Type B pancreatic cell (in vitro differentiated cells): Measurements from ENCODE around the gene CEP85. TPM values are rescaled to one million over a fixed set of nuclear protein-coding genes. Genes with fewer than 3 reads are reported as not detected.

ENCODE experiments used
- DNase-seq: peaks from one replicate; pipeline ENCODE4 v3.0.0; 2021; ENCODE audit warnings: mixed read lengths; ENCODE audit not compliant: unreplicated experiment; ENCODE audit errors: extremely low spot score
- H3K27ac Mint-ChIP-seq: 2 replicates; pipeline ENCODE4 v1.8.0; 2021; ENCODE audit warnings: mild to moderate bottlenecking, mixed read lengths
- H3K27me3 Mint-ChIP-seq: 2 replicates; pipeline ENCODE4 v1.8.0; 2021; ENCODE audit warnings: mixed read lengths
- H3K36me3 Mint-ChIP-seq: 2 replicates; pipeline ENCODE4 v1.8.0; 2021; ENCODE audit warnings: mixed read lengths
- H3K4me1 Mint-ChIP-seq: one replicate; pipeline ENCODE4 v1.8.0; 2021; ENCODE audit warnings: mixed read lengths; ENCODE audit not compliant: unreplicated experiment
- H3K4me3 Mint-ChIP-seq: 2 replicates; pipeline ENCODE4 v1.8.0; 2021; ENCODE audit warnings: mild to moderate bottlenecking, mixed read lengths
- H3K9me3 Mint-ChIP-seq: 2 replicates; pipeline ENCODE4 v1.8.0; 2021; ENCODE audit warnings: mixed read lengths
- CTCF ChIP-seq: fragments of 200-600 bp; sonication (generic); conservative IDR thresholded peaks from 2 replicates; pipeline ENCODE4 v1.5.0; 2021; ENCODE audit warnings: antibody characterized with exemption, mild to moderate bottlenecking
- total RNA-seq: library from RNA; stranded (reverse); gene quantifications from 2 replicates; pipeline ENCODE4 v1.2.1, GENCODE V29; 2021; ENCODE audit warnings: low replicate concordance

Gene CEP85
- total RNA-seq, 1 donor from 2014 or later: 26.8 TPM

- TF ChIP-seq CTCF: peak; percentile 65
- Mint-ChIP-seq H3K36me3 (peaks cover 8% of the 10 kb centered on the region), H3K27ac (no peak overlapping the region), H3K27me3 (no peaks in the 10 kb centered on the region), H3K4me1 (peaks cover 34% of the 10 kb centered on the region), H3K4me3 (no peak overlapping the region), H3K9me3 (no peaks in the 10 kb centered on the region)
- no peak for DNase-seq
Observed at GRCh38 chr1:26285366-26286063, 51.5 kb downstream of the CEP85 start.

- peaks cover 6% of the 10 kb centered on the region for H3K36me3 Mint-ChIP-seq
- no peak for TF ChIP-seq CTCF
- no peak for DNase-seq
- no peak overlapping the region for H3K27ac Mint-ChIP-seq
- no peak overlapping the region for H3K4me3 Mint-ChIP-seq
- H3K27me3 Mint-ChIP-seq: no peaks in the 10 kb centered on the region
- H3K9me3 Mint-ChIP-seq: no peaks in the 10 kb centered on the region
- H3K4me1 Mint-ChIP-seq: peaks cover 35% of the 10 kb centered on the region
Observed at GRCh38 chr1:26286064-26286416, 52.0 kb downstream of the CEP85 start.

- TF ChIP-seq CTCF: no peak
- peaks cover 34% of the 10 kb centered on the region for H3K4me1 Mint-ChIP-seq
- H3K27ac Mint-ChIP-seq: peak overlapping the region; percentile 10
- no peaks in the 10 kb centered on the region for H3K36me3 Mint-ChIP-seq
- H3K4me3 Mint-ChIP-seq: no peak overlapping the region
- H3K27me3 Mint-ChIP-seq: no peaks in the 10 kb centered on the region
- no peak for DNase-seq
- no peaks in the 10 kb centered on the region for H3K9me3 Mint-ChIP-seq
Observed at GRCh38 chr1:26287033-26287711, 53.2 kb downstream of the CEP85 start.

- no peak for TF ChIP-seq CTCF
- Mint-ChIP-seq H3K4me1 (peaks cover 34% of the 10 kb centered on the region), H3K4me3 (no peak overlapping the region), H3K27ac (peak overlapping the region; percentile 10), H3K36me3 (no peaks in the 10 kb centered on the region), H3K9me3 (no peaks in the 10 kb centered on the region), H3K27me3 (no peaks in the 10 kb centered on the region)
- no peak for DNase-seq
Observed at GRCh38 chr1:26287811-26288210, 53.8 kb downstream of the CEP85 start.

GRCh38 chr1:26288311-26288941 is 54.4 kb downstream of the CEP85 start:
- H3K27me3 Mint-ChIP-seq: no peaks in the 10 kb centered on the region
- no peak for TF ChIP-seq CTCF
- peaks cover 34% of the 10 kb centered on the region for H3K4me1 Mint-ChIP-seq
- no peaks in the 10 kb centered on the region for H3K36me3 Mint-ChIP-seq
- no peak overlapping the region for H3K27ac Mint-ChIP-seq
- DNase-seq: no peak
- H3K4me3 Mint-ChIP-seq: no peak overlapping the region
- H3K9me3 Mint-ChIP-seq: no peaks in the 10 kb centered on the region
